ENCODE results near the gene PMPCA. TPM values are rescaled to one million over a fixed set of nuclear protein-coding genes. Genes with fewer than 3 reads are reported as not detected.

The PMPCA gene
- total RNA-seq, 1 experiment from 2014 or later = 103 TPM

DNA sequence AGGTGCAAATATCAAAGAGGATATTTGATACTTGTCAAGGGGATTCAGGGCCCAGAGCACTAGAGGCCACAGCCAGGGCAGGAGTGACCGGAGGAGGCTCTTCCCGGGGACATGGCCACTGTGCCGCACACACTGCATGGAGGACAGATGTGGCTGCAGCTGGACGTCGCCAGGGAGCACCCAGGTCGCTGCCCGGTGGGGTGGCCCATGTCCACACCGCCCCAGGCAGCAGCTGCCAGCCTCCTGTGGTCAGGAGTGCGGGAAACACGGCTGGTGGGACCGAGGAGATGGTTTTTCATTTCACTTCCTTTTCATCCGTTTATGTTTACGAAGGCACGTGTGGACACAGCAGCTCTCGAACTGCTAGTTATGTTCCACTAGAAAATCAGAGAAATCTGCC, 57.3 kb downstream of the PMPCA start:
- ATAC-seq = no peak
- POLR2A ChIA-PET = no interaction called here
- H3K4me1 Mint-ChIP-seq = no peaks in the 10 kb centered on the region
- H3K27me3 Mint-ChIP-seq (ENCODE audit: low read depth) = no peaks in the 10 kb centered on the region
- H3K36me3 Mint-ChIP-seq = peaks cover 69% of the 10 kb centered on the region
- no peaks in the 10 kb centered on the region for H3K9me3 Mint-ChIP-seq
- DNase-seq (ENCODE audit: low spot score) = no peak
- TF ChIP-seq, protein P1, sequence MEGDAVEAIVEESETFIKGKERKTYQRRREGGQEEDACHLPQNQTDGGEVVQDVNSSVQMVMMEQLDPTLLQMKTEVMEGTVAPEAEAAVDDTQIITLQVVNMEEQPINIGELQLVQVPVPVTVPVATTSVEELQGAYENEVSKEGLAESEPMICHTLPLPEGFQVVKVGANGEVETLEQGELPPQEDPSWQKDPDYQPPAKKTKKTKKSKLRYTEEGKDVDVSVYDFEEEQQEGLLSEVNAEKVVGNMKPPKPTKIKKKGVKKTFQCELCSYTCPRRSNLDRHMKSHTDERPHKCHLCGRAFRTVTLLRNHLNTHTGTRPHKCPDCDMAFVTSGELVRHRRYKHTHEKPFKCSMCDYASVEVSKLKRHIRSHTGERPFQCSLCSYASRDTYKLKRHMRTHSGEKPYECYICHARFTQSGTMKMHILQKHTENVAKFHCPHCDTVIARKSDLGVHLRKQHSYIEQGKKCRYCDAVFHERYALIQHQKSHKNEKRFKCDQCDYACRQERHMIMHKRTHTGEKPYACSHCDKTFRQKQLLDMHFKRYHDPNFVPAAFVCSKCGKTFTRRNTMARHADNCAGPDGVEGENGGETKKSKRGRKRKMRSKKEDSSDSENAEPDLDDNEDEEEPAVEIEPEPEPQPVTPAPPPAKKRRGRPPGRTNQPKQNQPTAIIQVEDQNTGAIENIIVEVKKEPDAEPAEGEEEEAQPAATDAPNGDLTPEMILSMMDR (IDR thresholded peaks at IDR 0.05) = no peak
- TF ChIP-seq NR3C1 (CRISPR knock-in tag; conservative IDR thresholded peaks at IDR 0.05; ENCODE audit: low read depth) = no peak
- no peak for TF ChIP-seq SOX15 (CRISPR knock-in tag; IDR thresholded peaks at IDR 0.05)
- TF ChIP-seq, protein P2, sequence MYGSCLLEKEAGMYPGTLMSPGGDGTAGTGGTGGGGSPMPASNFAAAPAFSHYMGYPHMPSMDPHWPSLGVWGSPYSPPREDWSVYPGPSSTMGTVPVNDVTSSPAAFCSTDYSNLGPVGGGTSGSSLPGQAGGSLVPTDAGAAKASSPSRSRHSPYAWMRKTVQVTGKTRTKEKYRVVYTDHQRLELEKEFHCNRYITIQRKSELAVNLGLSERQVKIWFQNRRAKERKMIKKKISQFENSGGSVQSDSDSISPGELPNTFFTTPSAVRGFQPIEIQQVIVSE (CRISPR knock-in tag; IDR thresholded peaks at IDR 0.05; ENCODE audit: borderline replicate concordance) = no peak
- TF ChIP-seq ZNF121 (CRISPR knock-in tag; IDR thresholded peaks at IDR 0.05) = no peak
- TF ChIP-seq, protein P3, sequence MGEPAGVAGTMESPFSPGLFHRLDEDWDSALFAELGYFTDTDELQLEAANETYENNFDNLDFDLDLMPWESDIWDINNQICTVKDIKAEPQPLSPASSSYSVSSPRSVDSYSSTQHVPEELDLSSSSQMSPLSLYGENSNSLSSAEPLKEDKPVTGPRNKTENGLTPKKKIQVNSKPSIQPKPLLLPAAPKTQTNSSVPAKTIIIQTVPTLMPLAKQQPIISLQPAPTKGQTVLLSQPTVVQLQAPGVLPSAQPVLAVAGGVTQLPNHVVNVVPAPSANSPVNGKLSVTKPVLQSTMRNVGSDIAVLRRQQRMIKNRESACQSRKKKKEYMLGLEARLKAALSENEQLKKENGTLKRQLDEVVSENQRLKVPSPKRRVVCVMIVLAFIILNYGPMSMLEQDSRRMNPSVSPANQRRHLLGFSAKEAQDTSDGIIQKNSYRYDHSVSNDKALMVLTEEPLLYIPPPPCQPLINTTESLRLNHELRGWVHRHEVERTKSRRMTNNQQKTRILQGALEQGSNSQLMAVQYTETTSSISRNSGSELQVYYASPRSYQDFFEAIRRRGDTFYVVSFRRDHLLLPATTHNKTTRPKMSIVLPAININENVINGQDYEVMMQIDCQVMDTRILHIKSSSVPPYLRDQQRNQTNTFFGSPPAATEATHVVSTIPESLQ (CRISPR knock-in tag; IDR thresholded peaks at IDR 0.05) = no peak
- TF ChIP-seq, protein P4, sequence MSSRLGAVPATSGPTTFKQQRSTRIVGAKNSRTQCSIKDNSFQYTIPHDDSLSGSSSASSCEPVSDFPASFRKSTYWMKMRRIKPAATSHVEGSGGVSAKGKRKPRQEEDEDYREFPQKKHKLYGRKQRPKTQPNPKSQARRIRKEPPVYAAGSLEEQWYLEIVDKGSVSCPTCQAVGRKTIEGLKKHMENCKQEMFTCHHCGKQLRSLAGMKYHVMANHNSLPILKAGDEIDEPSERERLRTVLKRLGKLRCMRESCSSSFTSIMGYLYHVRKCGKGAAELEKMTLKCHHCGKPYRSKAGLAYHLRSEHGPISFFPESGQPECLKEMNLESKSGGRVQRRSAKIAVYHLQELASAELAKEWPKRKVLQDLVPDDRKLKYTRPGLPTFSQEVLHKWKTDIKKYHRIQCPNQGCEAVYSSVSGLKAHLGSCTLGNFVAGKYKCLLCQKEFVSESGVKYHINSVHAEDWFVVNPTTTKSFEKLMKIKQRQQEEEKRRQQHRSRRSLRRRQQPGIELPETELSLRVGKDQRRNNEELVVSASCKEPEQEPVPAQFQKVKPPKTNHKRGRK (CRISPR knock-in tag; IDR thresholded peaks at IDR 0.05; ENCODE audit: borderline replicate concordance) = no peak
- TF ChIP-seq, protein P5, sequence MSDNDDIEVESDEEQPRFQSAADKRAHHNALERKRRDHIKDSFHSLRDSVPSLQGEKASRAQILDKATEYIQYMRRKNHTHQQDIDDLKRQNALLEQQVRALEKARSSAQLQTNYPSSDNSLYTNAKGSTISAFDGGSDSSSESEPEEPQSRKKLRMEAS (CRISPR knock-in tag; IDR thresholded peaks at IDR 0.05) = no peak
- TF ChIP-seq OVOL2 (CRISPR knock-in tag; IDR thresholded peaks at IDR 0.05; ENCODE audit: borderline replicate concordance) = no peak
- TF ChIP-seq, protein P6, sequence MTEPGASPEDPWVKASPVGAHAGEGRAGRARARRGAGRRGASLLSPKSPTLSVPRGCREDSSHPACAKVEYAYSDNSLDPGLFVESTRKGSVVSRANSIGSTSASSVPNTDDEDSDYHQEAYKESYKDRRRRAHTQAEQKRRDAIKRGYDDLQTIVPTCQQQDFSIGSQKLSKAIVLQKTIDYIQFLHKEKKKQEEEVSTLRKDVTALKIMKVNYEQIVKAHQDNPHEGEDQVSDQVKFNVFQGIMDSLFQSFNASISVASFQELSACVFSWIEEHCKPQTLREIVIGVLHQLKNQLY (CRISPR knock-in tag; IDR thresholded peaks at IDR 0.05) = no peak
- TF ChIP-seq TEAD1 (CRISPR knock-in tag; IDR thresholded peaks at IDR 0.05) = no peak
- TF ChIP-seq, protein P7, sequence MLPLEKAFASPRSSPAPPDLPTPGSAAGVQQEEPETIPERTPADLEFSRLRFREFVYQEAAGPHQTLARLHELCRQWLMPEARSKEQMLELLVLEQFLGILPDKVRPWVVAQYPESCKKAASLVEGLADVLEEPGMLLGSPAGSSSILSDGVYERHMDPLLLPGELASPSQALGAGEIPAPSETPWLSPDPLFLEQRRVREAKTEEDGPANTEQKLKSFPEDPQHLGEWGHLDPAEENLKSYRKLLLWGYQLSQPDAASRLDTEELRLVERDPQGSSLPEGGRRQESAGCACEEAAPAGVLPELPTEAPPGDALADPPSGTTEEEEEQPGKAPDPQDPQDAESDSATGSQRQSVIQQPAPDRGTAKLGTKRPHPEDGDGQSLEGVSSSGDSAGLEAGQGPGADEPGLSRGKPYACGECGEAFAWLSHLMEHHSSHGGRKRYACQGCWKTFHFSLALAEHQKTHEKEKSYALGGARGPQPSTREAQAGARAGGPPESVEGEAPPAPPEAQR (CRISPR knock-in tag; IDR thresholded peaks at IDR 0.05) = no peak
- TF ChIP-seq ZNF671 (CRISPR knock-in tag; IDR thresholded peaks at IDR 0.05) = no peak
- no peak overlapping the region for H3K4me3 Mint-ChIP-seq
- H3K27ac Mint-ChIP-seq = no peak overlapping the region
- CTCF ChIA-PET = interaction anchor here (0.9 kb wide), 1 partner anchor 128 kb away, joined by 3 read pairs; no protein-coding TSS in a partner anchor

DNA sequence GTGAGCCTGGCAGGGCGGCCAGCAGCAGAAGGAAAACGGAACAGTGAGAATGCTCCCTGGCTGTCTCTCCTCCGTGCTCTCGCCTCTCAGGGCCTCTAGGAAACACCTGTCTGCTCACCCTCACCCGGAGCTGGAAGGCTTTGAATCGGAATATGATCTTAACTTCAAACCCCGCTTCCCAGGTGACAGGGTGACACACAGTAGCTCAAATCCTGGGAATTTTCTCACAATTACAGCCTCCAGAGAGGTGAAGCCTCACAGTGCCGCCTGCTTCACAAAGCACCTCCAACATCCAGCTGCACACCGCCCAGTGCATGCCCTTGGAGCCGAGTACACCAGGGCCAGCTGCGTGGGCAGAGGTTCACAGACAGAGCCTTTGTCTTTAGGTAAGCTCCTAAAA, 59.9 kb downstream of the PMPCA start:
- no peaks in the 10 kb centered on the region for H3K4me1 Mint-ChIP-seq
- H3K27me3 Mint-ChIP-seq (ENCODE audit: low read depth) = no peaks in the 10 kb centered on the region
- ATAC-seq = no peak
- no peak overlapping the region for H3K4me3 Mint-ChIP-seq
- DNase-seq (ENCODE audit: low spot score) = no peak
- POLR2A ChIA-PET = no interaction called here
- no peak overlapping the region for H3K27ac Mint-ChIP-seq
- no peaks in the 10 kb centered on the region for H3K9me3 Mint-ChIP-seq
- CTCF ChIA-PET = interaction anchor here (0.9 kb wide), 1 partner anchor 15 kb away, joined by 3 read pairs; no protein-coding TSS in a partner anchor
- peaks cover 62% of the 10 kb centered on the region for H3K36me3 Mint-ChIP-seq
- no peak for TF ChIP-seq ZBTB21 (CRISPR knock-in tag; IDR thresholded peaks at IDR 0.05; ENCODE audit: borderline replicate concordance)
- TF ChIP-seq, protein P8, sequence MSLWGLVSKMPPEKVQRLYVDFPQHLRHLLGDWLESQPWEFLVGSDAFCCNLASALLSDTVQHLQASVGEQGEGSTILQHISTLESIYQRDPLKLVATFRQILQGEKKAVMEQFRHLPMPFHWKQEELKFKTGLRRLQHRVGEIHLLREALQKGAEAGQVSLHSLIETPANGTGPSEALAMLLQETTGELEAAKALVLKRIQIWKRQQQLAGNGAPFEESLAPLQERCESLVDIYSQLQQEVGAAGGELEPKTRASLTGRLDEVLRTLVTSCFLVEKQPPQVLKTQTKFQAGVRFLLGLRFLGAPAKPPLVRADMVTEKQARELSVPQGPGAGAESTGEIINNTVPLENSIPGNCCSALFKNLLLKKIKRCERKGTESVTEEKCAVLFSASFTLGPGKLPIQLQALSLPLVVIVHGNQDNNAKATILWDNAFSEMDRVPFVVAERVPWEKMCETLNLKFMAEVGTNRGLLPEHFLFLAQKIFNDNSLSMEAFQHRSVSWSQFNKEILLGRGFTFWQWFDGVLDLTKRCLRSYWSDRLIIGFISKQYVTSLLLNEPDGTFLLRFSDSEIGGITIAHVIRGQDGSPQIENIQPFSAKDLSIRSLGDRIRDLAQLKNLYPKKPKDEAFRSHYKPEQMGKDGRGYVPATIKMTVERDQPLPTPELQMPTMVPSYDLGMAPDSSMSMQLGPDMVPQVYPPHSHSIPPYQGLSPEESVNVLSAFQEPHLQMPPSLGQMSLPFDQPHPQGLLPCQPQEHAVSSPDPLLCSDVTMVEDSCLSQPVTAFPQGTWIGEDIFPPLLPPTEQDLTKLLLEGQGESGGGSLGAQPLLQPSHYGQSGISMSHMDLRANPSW (CRISPR knock-in tag; conservative IDR thresholded peaks at IDR 0.05; ENCODE audit: low read depth) = no peak
- no peak for TF ChIP-seq IRF2 (CRISPR knock-in tag; IDR thresholded peaks at IDR 0.05; ENCODE audit: borderline replicate concordance, low read depth)
- TF ChIP-seq FOXP1 (CRISPR knock-in tag; IDR thresholded peaks at IDR 0.05; ENCODE audit: borderline replicate concordance) = no peak
- TF ChIP-seq TP53 (CRISPR knock-in tag; IDR thresholded peaks at IDR 0.05) = no peak
- TF ChIP-seq, protein P9, sequence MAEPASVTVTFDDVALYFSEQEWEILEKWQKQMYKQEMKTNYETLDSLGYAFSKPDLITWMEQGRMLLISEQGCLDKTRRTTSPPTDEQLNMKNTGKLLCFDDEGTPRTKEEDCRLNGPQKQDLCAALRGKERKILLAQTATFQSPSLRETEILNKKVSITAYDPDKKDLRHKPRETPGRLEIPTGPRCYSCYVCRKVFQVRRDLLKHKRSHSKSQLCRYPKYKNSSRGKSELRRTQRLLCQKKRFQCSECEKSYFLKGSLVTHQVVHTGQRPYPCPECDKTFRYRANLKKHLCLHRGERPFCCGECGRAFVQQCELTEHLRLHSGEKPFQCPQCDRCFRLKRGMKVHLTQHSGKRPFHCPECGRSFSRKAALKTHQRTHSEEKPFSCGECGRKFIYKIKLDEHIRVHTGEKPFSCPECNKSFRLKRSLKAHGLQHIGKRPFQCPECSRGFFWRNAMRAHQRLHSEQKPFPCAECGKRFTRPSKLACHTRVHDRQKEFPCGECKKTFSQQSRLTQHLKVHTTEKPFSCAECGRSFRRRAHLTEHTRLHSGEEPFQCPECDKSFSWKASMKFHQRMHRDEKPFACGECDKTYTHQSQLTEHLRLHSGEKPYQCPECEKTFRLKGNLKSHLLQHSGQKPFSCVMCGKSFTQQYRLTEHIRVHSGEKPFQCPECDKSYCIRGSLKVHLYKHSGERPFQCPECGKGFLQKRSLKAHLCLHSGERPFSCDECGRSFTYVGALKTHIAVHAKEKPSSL (CRISPR knock-in tag; conservative IDR thresholded peaks at IDR 0.05) = no peak
- TF ChIP-seq ATF1 (CRISPR knock-in tag; IDR thresholded peaks at IDR 0.05) = no peak
- TF ChIP-seq TEAD4 (CRISPR knock-in tag; IDR thresholded peaks at IDR 0.05) = no peak
